Hepatocyte (in vitro differentiated cells): ENCODE results near the gene TCF7L2. TPM values are rescaled to one million over a fixed set of nuclear protein-coding genes. Genes with fewer than 3 reads are reported as not detected.

Experiments used
- DNase-seq: peaks from one replicate; pipeline ENCODE4 v3.0.0-alpha.2; 2016; ENCODE audit warnings: low spot score
- H2AFZ ChIP-seq: fragments of 200-600 bp; sonication (generic); 2 replicates; pipeline ENCODE4 v1.6.0; 2016; ENCODE audit warnings: antibody characterized with exemption, mild to moderate bottlenecking
- H3K27ac ChIP-seq: fragments of 200-600 bp; sonication (generic); 2 replicates; pipeline ENCODE4 v1.5.1; 2016; ENCODE audit warnings: mild to moderate bottlenecking
- H3K27me3 ChIP-seq: fragments of 200-600 bp; sonication (generic); 2 replicates; pipeline ENCODE4 v1.6.1; 2016
- H3K36me3 ChIP-seq: fragments of 200-600 bp; sonication (generic); replicated peaks from 2 replicates; pipeline ENCODE4 v1.5.1; 2016; ENCODE audit warnings: low read depth; ENCODE audit not compliant: insufficient read depth
- H3K4me1 ChIP-seq: fragments of 200-600 bp; sonication (generic); 2 replicates; pipeline ENCODE4 v1.5.1; 2016; ENCODE audit warnings: mild to moderate bottlenecking, moderate library complexity; ENCODE audit not compliant: insufficient read depth
- H3K4me2 ChIP-seq: fragments of 200-600 bp; sonication (generic); 2 replicates; pipeline ENCODE4 v1.6.0; 2016
- H3K4me3 ChIP-seq: fragments of 200-600 bp; sonication (generic); 2 replicates; pipeline ENCODE4 v1.5.1; 2016; ENCODE audit warnings: mild to moderate bottlenecking
- H3K79me2 ChIP-seq: fragments of 200-600 bp; sonication (generic); 2 replicates; pipeline ENCODE4 v1.6.0; 2017; ENCODE audit warnings: mild to moderate bottlenecking
- H3K9me2 ChIP-seq: fragments of 200-600 bp; sonication (generic); replicated peaks from 2 replicates; pipeline ENCODE4 v1.6.0; 2017; ENCODE audit warnings: mild to moderate bottlenecking; ENCODE audit not compliant: insufficient read depth
- H3K9me3 ChIP-seq: fragments of 200-600 bp; sonication (generic); 2 replicates; pipeline ENCODE4 v1.5.1; 2016; ENCODE audit warnings: low read depth, mild to moderate bottlenecking
- H4K20me1 ChIP-seq: fragments of 200-600 bp; sonication (generic); 2 replicates; pipeline ENCODE4 v1.6.0; 2016; ENCODE audit warnings: mild to moderate bottlenecking; ENCODE audit not compliant: insufficient read depth, poor library complexity, severe bottlenecking
- EZH2 ChIP-seq: fragments of 200-600 bp; sonication (generic); IDR thresholded peaks from 2 replicates; pipeline ENCODE4 v1.6.1; 2016; ENCODE audit warnings: antibody characterized with exemption, mild to moderate bottlenecking, borderline replicate concordance
- EZH2phosphoT487 ChIP-seq: fragments of 200-600 bp; sonication (generic); IDR thresholded peaks from one replicate; pipeline ENCODE4 v1.6.1; 2018; ENCODE audit warnings: antibody characterized with exemption, mild to moderate bottlenecking, low read depth, moderate library complexity; ENCODE audit not compliant: unreplicated experiment, severe bottlenecking
- WGBS: methylation state at CpG from one replicate; pipeline ENCODE4 v1.1.6; 2016; ENCODE audit warnings: low lambda C conversion rate; ENCODE audit errors: missing lambda C conversion rate; 5-methylcytosine and 5-hydroxymethylcytosine counted together
- polyA plus RNA-seq: library from polyadenylated mRNA; unstranded; fragments of >200 nt; fragmentation: Nextera tagmentation; extraction: Ambion mirVana; gene quantifications from 2 replicates; pipeline ENCODE4 v1.2.1, GENCODE V29; 2016
- total RNA-seq: library from RNA; depleted of rRNA; stranded (reverse); fragments of >200 nt; gene quantifications from 2 replicates; pipeline ENCODE4 v1.2.3, GENCODE V29; 2014
- TF ChIP-seq, protein P1 (sequence below): fragments of 200-600 bp; sonication (generic); IDR thresholded peaks from 2 replicates; pipeline ENCODE4 v1.5.1; 2016; ENCODE audit warnings: antibody characterized with exemption, mild to moderate bottlenecking; ENCODE audit not compliant: poor library complexity

Gene TCF7L2
- total and polyA plus RNA-seq, 2 experiments from 2014 or later = 14.8 to 28.8 TPM

DNA sequence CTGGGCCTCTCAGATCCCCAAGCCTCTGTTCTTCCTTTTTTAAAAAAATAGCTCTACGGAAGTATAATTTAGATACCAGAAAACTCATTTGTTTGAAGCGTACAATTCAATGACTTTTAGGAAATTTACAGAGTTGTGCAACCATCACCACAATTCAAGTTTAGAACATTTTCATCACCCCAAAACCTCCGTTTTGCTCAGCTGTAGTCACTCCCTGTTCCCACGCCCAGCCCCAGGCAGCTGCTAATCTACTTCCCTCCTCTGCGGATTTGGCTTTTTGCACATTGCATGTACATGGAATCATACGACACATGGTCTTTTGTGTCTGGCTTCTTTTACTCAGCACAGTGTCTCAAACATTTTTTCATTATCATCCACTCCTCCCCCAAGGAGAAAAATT is 229.2 kb downstream of the TCF7L2 start:
- Histone ChIP-seq H3K4me1 (peaks cover 4% of the 10 kb centered on the region), H3K27ac (no peak overlapping the region), H3K27me3 (no peaks in the 10 kb centered on the region), H4K20me1 (no peaks in the 10 kb centered on the region), H3K79me2 (no peaks in the 10 kb centered on the region), H3K9me2 (no peaks in the 10 kb centered on the region), H2AFZ (no peak overlapping the region), H3K4me3 (no peak overlapping the region), H3K36me3 (no peaks in the 10 kb centered on the region), H3K9me3 (no peaks in the 10 kb centered on the region), H3K4me2 (no peak overlapping the region)
- no peak for DNase-seq
- 88% methylated on average over 6 of the region's 6 CpGs for WGBS
- TF ChIP-seq, protein P1, sequence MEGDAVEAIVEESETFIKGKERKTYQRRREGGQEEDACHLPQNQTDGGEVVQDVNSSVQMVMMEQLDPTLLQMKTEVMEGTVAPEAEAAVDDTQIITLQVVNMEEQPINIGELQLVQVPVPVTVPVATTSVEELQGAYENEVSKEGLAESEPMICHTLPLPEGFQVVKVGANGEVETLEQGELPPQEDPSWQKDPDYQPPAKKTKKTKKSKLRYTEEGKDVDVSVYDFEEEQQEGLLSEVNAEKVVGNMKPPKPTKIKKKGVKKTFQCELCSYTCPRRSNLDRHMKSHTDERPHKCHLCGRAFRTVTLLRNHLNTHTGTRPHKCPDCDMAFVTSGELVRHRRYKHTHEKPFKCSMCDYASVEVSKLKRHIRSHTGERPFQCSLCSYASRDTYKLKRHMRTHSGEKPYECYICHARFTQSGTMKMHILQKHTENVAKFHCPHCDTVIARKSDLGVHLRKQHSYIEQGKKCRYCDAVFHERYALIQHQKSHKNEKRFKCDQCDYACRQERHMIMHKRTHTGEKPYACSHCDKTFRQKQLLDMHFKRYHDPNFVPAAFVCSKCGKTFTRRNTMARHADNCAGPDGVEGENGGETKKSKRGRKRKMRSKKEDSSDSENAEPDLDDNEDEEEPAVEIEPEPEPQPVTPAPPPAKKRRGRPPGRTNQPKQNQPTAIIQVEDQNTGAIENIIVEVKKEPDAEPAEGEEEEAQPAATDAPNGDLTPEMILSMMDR = no peak
- TF ChIP-seq EZH2 (no peak), EZH2phosphoT487 (no peak)

DNA sequence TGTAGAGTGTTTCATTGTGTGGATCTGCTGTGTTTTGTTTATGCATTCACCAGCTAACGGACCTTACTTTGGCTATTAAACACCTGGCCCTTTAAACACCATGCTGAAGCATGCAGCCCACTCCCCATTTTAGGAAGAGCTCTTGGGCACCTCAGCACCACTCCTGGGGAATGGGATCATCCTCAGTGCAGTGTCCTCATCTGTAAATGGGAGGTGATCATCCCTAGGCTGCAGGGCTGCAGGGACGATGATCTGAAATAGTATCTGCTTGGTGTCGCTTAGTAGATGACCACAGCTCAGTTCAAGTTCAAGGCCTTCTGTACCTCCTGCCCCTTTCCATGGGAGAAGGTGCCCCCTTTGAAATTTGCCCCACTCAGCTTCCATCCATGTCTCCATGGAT is 229.9 kb downstream of the TCF7L2 start:
- H3K27me3 ChIP-seq = no peaks in the 10 kb centered on the region
- no peak overlapping the region for H3K27ac ChIP-seq
- DNase-seq = no peak
- TF ChIP-seq EZH2phosphoT487 (no peak), EZH2 (no peak)
- TF ChIP-seq, protein P1 = no peak
- no peaks in the 10 kb centered on the region for H3K9me3 ChIP-seq
- WGBS = 91% methylated on average over 3 of the region's 3 CpGs
- no peaks in the 10 kb centered on the region for H3K9me2 ChIP-seq
- H3K79me2 ChIP-seq = no peaks in the 10 kb centered on the region
- H3K4me3 ChIP-seq = no peak overlapping the region
- H2AFZ ChIP-seq = no peak overlapping the region
- H3K4me1 ChIP-seq = peaks cover 4% of the 10 kb centered on the region
- H3K36me3 ChIP-seq = no peaks in the 10 kb centered on the region
- no peak overlapping the region for H3K4me2 ChIP-seq
- no peaks in the 10 kb centered on the region for H4K20me1 ChIP-seq

DNA sequence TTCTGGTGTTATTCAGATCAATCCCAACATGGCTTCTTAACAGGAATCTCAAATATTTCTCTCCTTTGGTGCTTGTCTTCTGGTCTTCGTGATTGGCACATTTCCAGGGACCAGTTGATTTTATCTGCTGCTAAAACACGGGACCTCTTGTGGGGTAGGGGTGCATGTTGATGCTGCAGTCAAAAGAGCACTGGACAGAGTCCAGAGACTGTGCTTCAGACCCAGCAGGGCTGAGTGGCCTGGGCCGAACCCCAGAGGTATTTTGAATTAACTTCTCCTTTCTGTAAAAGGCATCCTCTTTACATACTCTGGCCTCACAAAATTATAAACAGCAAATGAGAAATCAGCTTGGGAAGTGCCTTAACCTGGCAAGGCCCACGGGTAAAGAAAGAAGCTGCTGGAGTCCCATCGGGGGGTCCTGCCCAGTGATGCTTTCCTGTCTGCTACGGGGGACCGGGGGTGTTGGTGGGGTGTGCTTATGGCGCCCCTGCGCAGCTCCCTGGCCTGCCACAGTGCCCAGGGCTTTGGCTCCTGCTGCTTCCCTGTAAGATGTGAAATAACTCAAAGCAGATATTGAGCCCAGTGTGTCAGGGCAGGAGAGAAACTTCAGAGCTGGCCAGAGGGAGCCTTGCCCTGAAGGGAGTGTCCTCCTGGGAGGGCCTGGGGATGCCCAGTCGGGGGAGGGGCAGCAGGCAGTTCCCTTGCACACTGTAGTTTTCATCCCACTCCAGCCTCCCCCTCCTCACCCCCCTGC is 230.5 kb downstream of the TCF7L2 start:
- peaks cover 4% of the 10 kb centered on the region for H3K4me1 ChIP-seq
- no peaks in the 10 kb centered on the region for H3K79me2 ChIP-seq
- H3K9me2 ChIP-seq = no peaks in the 10 kb centered on the region
- no peaks in the 10 kb centered on the region for H4K20me1 ChIP-seq
- no peaks in the 10 kb centered on the region for H3K9me3 ChIP-seq
- WGBS = 72% methylated on average over 10 of the region's 10 CpGs
- H3K4me3 ChIP-seq = no peak overlapping the region
- no peak for DNase-seq
- no peak overlapping the region for H3K27ac ChIP-seq
- H2AFZ ChIP-seq = no peak overlapping the region
- H3K36me3 ChIP-seq = no peaks in the 10 kb centered on the region
- no peak overlapping the region for H3K4me2 ChIP-seq
- TF ChIP-seq EZH2phosphoT487 (no peak), EZH2 (no peak)
- TF ChIP-seq, protein P1 = no peak
- no peaks in the 10 kb centered on the region for H3K27me3 ChIP-seq
